CD4-positive, alpha-beta T cell treated with Interleukin-15 for 1 hour (primary cell): ENCODE data around the gene ZNF91.
"Not testable (repeated sequence)": the region's sequence is repeated elsewhere in the genome, so short reads cannot be mapped to it uniquely, and the experiment has no call there.

Experiments
- DNase-seq: peaks from one replicate; pipeline ENCODE4 v3.0.0-alpha.2; 2020

The ZNF91 gene

DNA sequence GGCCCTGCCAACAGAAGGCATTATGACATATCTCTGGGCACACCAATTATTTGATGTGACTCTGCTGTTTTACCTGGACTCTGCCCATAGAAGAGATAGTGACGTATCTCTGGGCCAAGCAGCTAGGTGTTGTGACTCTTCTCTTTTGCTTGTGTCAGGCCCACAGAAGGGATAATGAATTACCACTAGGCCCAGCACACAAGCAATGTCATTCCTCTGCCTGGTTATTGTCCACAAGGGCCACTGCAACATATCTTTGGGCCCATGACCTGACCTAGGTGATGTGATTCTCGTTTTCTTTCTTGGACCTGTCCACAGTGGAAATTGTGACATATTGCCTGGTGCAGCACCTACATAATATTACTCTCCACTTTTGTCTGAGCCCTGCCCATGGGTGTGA, 80.0 kb downstream of the ZNF91 start:
- DNase-seq, result no peak

DNA sequence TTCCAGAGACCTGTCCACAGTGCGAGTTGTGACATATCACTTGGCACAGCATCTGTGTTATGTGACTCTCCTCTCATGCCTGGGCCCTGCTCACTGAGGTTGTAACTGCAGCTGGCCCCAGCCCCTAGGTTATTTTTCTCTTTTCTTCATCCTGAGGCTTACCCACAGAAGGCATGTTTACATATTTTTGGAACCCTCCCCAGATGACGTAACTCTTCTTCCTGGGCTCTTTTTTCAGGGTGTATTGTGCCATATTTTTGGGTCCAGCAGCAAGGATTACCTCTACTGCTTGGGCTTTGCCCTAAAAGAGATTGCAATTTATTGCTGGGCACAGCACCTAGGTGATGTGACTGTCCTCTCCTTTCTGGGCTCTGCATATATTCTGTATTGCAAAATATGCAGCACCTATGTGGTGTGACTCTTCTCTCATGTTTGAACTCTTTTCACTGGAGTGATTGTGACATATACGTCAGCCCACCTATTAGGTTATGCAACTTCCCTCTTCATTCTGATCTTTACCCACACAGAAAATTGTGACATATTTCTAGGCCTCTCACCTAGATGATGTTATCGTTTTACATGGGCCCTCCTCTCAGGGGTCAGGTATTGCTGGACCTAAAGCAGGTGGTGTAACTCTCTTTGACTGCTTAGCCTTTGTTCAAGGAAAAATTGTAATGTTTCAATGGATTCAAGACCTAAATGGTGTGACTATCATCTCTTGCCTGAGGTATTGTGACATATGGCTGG, 80.6 kb downstream of the ZNF91 start:
- DNase-seq, result no peak

DNA sequence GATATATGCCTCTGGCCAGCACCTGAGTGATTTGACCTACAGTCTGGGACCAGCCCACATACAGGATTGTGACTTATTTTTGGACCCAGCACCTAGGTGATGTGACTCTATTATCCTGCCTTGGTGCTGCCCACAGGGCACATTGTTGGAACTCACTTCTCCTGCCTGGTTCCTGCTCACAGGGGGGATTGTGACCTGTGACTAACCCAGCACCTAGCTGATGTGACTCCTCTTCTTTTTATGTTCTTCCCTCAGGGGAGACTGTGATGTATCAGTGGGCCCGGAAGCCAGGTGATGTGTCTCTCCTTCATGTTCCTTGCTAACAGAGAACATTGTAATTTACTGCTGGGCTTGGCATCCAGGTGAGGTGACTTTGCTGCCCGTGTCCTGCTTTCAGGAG, 82.1 kb downstream of the ZNF91 start:
- no peak for DNase-seq

- no peak for DNase-seq
Observed at GRCh38 chr19:23312515-23312914, 82.8 kb downstream of the ZNF91 start.

GRCh38 chr19:23311551-23311950, 83.7 kb downstream of the ZNF91 start:
- DNase-seq, result no peak

- no peak for DNase-seq
Observed at GRCh38 chr19:23310729-23311211, 84.5 kb downstream of the ZNF91 start.

DNA sequence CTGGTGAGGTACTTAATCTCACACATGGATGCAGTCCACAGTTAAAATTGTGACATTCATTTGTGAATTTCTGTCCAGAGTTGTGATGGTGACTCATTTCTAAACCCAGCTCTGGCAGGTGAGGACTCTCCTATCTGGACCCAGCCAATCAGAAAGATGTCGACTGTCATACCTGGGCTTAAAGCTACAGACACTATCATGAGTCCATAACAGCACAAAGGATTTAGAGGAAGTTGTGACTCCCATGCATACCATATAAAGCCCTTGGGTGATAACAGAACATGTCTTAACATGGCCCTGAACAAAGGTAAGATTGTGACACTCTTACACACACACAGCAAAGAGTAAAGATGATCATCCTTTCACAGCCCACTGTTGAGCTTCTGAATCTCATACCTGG, 85.3 kb downstream of the ZNF91 start:
- DNase-seq, result no peak

DNA sequence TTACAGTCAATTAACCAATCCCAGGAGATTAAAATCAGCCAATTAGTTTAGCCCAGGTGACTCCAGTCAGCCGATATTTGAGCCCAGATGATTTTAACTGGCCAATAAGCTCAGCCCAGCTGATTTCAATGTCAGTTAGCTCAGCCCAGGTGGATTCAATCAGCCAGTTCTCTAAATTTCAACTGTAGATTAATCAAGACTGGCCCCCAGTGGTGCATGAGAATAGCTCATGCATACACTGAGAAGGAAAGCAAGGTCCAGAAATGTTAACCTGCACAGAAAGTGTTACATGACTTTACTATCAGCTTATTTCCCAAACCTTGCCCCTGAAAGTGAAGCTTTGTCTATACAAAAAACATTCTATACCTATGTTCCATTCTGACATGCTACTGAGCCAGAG, 89.7 kb downstream of the ZNF91 start:
- DNase-seq, result no peak

DNA sequence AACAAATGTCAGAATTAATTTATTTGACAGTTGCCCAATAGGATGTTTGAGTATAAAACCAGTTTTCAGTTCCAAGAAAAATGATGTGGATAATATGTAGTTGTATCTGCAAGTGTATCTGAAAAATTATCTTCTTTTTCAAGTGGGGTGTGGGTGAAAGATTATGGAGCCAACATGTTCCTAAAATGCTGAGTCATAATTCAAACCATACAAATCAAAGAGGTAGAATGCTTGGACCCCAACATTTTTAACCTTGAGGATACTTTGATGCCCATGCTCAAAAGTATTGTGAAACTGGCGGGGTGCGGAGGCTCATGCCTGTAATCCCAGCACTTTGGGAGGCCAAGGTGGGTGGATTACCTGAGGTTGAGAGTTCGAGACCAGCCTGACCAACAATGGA, 91.0 kb downstream of the ZNF91 start:
- DNase-seq, result no peak

DNA sequence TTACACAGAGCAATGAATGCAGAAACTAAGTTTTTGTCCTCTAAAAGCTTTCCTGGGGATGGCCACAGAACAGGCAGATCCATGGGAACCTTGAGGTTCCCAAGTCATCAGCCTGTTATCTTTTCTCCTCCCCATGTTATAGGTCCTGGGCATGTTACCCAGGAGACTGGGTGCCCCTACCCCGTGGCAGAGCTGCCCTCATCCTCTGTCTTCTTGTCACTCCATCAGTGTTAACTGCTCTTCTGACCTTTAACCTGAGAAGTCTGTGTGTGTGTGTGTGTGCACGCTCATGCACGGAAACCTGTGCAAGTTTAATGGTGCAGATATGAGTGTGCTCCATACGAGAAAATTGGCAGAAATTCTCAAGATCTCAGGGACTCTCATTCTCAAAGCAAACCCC, 101.1 kb downstream of the ZNF91 start:
- DNase-seq, result no peak

- not testable (repeated sequence) for DNase-seq
Observed at GRCh38 chr19:23289966-23290365, 105.3 kb downstream of the ZNF91 start.
